IMR-90 (cell line): ENCODE data around the gene SMYD1.

ENCODE experiments used
- CTCF ChIP-seq: conservative IDR thresholded peaks from 2 replicates; pipeline ENCODE4 v1.5.1; 2012; ENCODE audit warnings: mild to moderate bottlenecking, low read depth, low read length, improper control_type of control experiment
- MAFK ChIP-seq: IDR thresholded peaks from 2 replicates; pipeline ENCODE4 v1.6.1; 2012; ENCODE audit warnings: low read depth, low read length, improper control_type of control experiment
- POLR2A ChIP-seq: IDR thresholded peaks from 2 replicates; pipeline ENCODE4 v1.6.1; 2012; ENCODE audit warnings: mild to moderate bottlenecking, low read depth, low read length
- RAD21 ChIP-seq: IDR thresholded peaks from 2 replicates; pipeline ENCODE4 v1.6.1; 2012; ENCODE audit warnings: low read length, improper control_type of control experiment
- RCOR1 ChIP-seq: IDR thresholded peaks from 2 replicates; pipeline ENCODE4 v1.6.1; 2012; ENCODE audit warnings: mild to moderate bottlenecking, low read length, improper control_type of control experiment; ENCODE audit not compliant: insufficient replicate concordance

GRCh38 chr2:88027697-88028389 is 39.8 kb upstream of the SMYD1 start:
- no peak for TF ChIP-seq CTCF
- TF ChIP-seq POLR2A, result no peak
- no peak for TF ChIP-seq RCOR1
- TF ChIP-seq MAFK, result no peak
- TF ChIP-seq RAD21, result no peak
